Stomach (tissue), 4 donors: ENCODE results near the gene WNT9A.

Experiments used
- EP300 ChIP-seq: sonication (generic); formaldehyde crosslinking; IDR thresholded peaks from one replicate; pipeline ENCODE4 v1.6.1; 2017; ENCODE audit warnings: antibody characterized with exemption
- TF ChIP-seq, protein P1 (sequence below), 7 experiments: fragments of 450-650 bp in 4 of 7; fragments of 200-600 bp in 3 of 7; sonication (generic) in 3 of 7; IDR thresholded peaks; one replicate each; pipeline ENCODE4 v1.5.1; 2016 to 2019; ENCODE audit warnings: antibody characterized with exemption in 7 of 7, control low read depth in 2 of 7, mild to moderate bottlenecking in 1 of 7

GRCh38 chr1:227869279-227869842, 78.4 kb downstream of the WNT9A start:
- TF ChIP-seq, protein P1, sequence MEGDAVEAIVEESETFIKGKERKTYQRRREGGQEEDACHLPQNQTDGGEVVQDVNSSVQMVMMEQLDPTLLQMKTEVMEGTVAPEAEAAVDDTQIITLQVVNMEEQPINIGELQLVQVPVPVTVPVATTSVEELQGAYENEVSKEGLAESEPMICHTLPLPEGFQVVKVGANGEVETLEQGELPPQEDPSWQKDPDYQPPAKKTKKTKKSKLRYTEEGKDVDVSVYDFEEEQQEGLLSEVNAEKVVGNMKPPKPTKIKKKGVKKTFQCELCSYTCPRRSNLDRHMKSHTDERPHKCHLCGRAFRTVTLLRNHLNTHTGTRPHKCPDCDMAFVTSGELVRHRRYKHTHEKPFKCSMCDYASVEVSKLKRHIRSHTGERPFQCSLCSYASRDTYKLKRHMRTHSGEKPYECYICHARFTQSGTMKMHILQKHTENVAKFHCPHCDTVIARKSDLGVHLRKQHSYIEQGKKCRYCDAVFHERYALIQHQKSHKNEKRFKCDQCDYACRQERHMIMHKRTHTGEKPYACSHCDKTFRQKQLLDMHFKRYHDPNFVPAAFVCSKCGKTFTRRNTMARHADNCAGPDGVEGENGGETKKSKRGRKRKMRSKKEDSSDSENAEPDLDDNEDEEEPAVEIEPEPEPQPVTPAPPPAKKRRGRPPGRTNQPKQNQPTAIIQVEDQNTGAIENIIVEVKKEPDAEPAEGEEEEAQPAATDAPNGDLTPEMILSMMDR (IDR thresholded peaks at IDR 0.05): no peak
- no peak for TF ChIP-seq EP300
